CD14-positive monocyte (primary cell): ENCODE measurements around the gene AEN. TPM values are rescaled to one million over a fixed set of nuclear protein-coding genes. Genes with fewer than 3 reads are reported as not detected.

ENCODE experiments used
- DNase-seq, 3 donors: peaks; one replicate each; pipeline ENCODE4 v3.0.0-alpha.2; 2011 to 2022
- H2AFZ ChIP-seq: 2 replicates; pipeline ENCODE4 v1.6.0; 2012; ENCODE audit warnings: mild to moderate bottlenecking, low read depth, low read length, inconsistent platforms; ENCODE audit not compliant: insufficient read depth, poor library complexity, severe bottlenecking
- H3K27ac ChIP-seq, 2 donors: 1 replicate in 1 of 2; 2 replicates in 1 of 2; pipeline ENCODE4 v1.5.1; 2012 to 2013; ENCODE audit warnings: low read length in 2 of 2, control low read depth in 1 of 2, inconsistent platforms in 1 of 2, low read depth in 1 of 2, mild to moderate bottlenecking in 1 of 2
- H3K27me3 ChIP-seq, 2 donors: one replicate each; pipeline versions ENCODE4 v1.6.0 to v1.6.1; 2011 to 2013; ENCODE audit warnings: low read length in 2 of 2; ENCODE audit not compliant: control insufficient read depth in 2 of 2, insufficient read depth in 2 of 2
- H3K36me3 ChIP-seq, 2 donors: replicated peaks in 1 of 2; 1 replicate in 1 of 2; 2 replicates in 1 of 2; pipeline versions ENCODE4 v1.5.1 to v1.6.1; 2012 to 2013; ENCODE audit warnings: low read length in 2 of 2, control low read depth in 1 of 2, inconsistent platforms in 1 of 2, mild to moderate bottlenecking in 1 of 2; ENCODE audit not compliant: insufficient read depth in 2 of 2, control insufficient read depth in 1 of 2
- H3K4me1 ChIP-seq, 2 donors: 1 replicate in 1 of 2; 2 replicates in 1 of 2; pipeline versions ENCODE4 v1.5.1 to v1.6.1; 2012 to 2013; ENCODE audit warnings: low read length in 2 of 2, control low read depth in 1 of 2, inconsistent platforms in 1 of 2, mild to moderate bottlenecking in 1 of 2, moderate library complexity in 1 of 2; ENCODE audit not compliant: insufficient read depth in 2 of 2, control insufficient read depth in 1 of 2
- H3K4me2 ChIP-seq: replicated peaks from 2 replicates; pipeline ENCODE3; 2012; ENCODE audit warnings: low read length, moderate library complexity, mild to moderate bottlenecking; ENCODE audit not compliant: poor library complexity, severe bottlenecking; ENCODE audit errors: extremely low read depth
- H3K4me3 ChIP-seq, 3 experiments: fragments of 200-600 bp in 1 of 3; sonication (generic) in 1 of 3; replicated peaks in 1 of 3; 1 replicate in 2 of 3; 2 replicates in 1 of 3; pipeline ENCODE4 v1.5.1; 2011 to 2013; ENCODE audit warnings: low read length in 3 of 3, mild to moderate bottlenecking in 3 of 3, control low read depth in 2 of 3, low read depth in 2 of 3, inconsistent platforms in 1 of 3, moderate library complexity in 1 of 3
- H3K79me2 ChIP-seq: 2 replicates; pipeline ENCODE4 v1.6.0; 2012; ENCODE audit warnings: mild to moderate bottlenecking, control low read depth, inconsistent platforms, low read length, moderate library complexity; ENCODE audit not compliant: insufficient read depth
- H3K9ac ChIP-seq: 2 replicates; pipeline ENCODE4 v1.6.0; 2017; ENCODE audit warnings: low read length, mild to moderate bottlenecking; ENCODE audit not compliant: insufficient read depth, poor library complexity, severe bottlenecking
- H3K9me3 ChIP-seq, 2 donors: replicated peaks in 1 of 2; 1 replicate in 1 of 2; 2 replicates in 1 of 2; pipeline versions ENCODE4 v1.5.1 to v1.6.1; 2012 to 2013; ENCODE audit warnings: low read length in 2 of 2, control low read depth in 1 of 2; ENCODE audit not compliant: control insufficient read depth in 1 of 2, insufficient read depth in 1 of 2
- H4K20me1 ChIP-seq: 2 replicates; pipeline ENCODE4 v1.6.0; 2012; ENCODE audit warnings: mild to moderate bottlenecking, low read length, control low read depth, moderate library complexity; ENCODE audit not compliant: insufficient read depth
- H3K27ac Mint-ChIP-seq, 7 donors: one replicate each; pipeline ENCODE4 v1.8.0; 2020; ENCODE audit warnings: mild to moderate bottlenecking in 7 of 7, mixed read lengths in 7 of 7, moderate library complexity in 6 of 7, inconsistent platforms in 2 of 7
- H3K27me3 Mint-ChIP-seq, 3 donors: one replicate each; pipeline ENCODE4 v1.8.0; 2021 to 2022; ENCODE audit warnings: low read depth in 3 of 3, mild to moderate bottlenecking in 3 of 3, mixed read lengths in 3 of 3, moderate library complexity in 3 of 3, inconsistent platforms in 1 of 3
- H3K36me3 Mint-ChIP-seq, 2 donors: one replicate each; pipeline ENCODE4 v1.8.0; 2020; ENCODE audit warnings: mixed read lengths in 2 of 2, inconsistent platforms in 1 of 2, mild to moderate bottlenecking in 1 of 2
- H3K4me1 Mint-ChIP-seq: one replicate; pipeline ENCODE4 v1.8.0; 2020; ENCODE audit warnings: mild to moderate bottlenecking, mixed read lengths
- H3K4me3 Mint-ChIP-seq, 2 donors: one replicate each; pipeline ENCODE4 v1.8.0; 2020; ENCODE audit warnings: mild to moderate bottlenecking in 2 of 2, mixed read lengths in 2 of 2, moderate library complexity in 1 of 2
- H3K9me3 Mint-ChIP-seq, 7 donors: one replicate each; pipeline ENCODE4 v1.8.0; 2020 to 2022; ENCODE audit warnings: mixed read lengths in 7 of 7, mild to moderate bottlenecking in 6 of 7, moderate library complexity in 6 of 7, inconsistent platforms in 2 of 7
- WGBS: methylation state at CpG from one replicate; pipeline ENCODE4 v1.1.5; 2013; ENCODE audit warnings: missing lambda C conversion rate; ENCODE audit not compliant: insufficient coverage; 5-methylcytosine and 5-hydroxymethylcytosine counted together
- intact Hi-C, 2 donors: fragments of 100-400 bp; cut with micrococcal nuclease; formaldehyde crosslinking; loops; one replicate each; pipeline versions ENCODE4 v1.15.0 to v1.15.1; 2023
- polyA plus RNA-seq, 3 donors: library from polyadenylated mRNA; depleted of rRNA in 1 of 3; unstranded in 2 of 3; stranded (reverse) in 1 of 3; fragments of 300-500 nt in 2 of 3; fragments of >200 nt in 1 of 3; fragmentation: Illumina TruSeq in 2 of 3; gene quantifications; 1 replicate in 2 of 3; 2 replicates in 1 of 3; pipeline ENCODE4 v1.2.3, GENCODE V29; 2012 to 2021
- TF ChIP-seq, protein P1 (sequence below): fragments of 200-600 bp; IDR thresholded peaks from one replicate; pipeline ENCODE4 v1.8.0; 2022; ENCODE audit warnings: antibody characterized with exemption, mild to moderate bottlenecking

Gene AEN
- polyA plus RNA-seq, 3 donors: 4.6 to 10.7 (median 6.3) TPM

GRCh38 chr15:88658070-88658965 is 37.2 kb downstream of the AEN start:
- Histone ChIP-seq H4K20me1 (no peaks in the 10 kb centered on the region), H2AFZ (no peak overlapping the region), H3K4me2 (no peak overlapping the region), H3K9ac (no peak overlapping the region), H3K79me2 (no peaks in the 10 kb centered on the region), H3K4me3 (no peak overlapping the region), H3K27ac (no peak overlapping the region), H3K4me1 (no peaks in the 10 kb centered on the region), H3K27me3 (no peaks in the 10 kb centered on the region), H3K9me3 (no peaks in the 10 kb centered on the region), H3K36me3 (no peaks in the 10 kb centered on the region)
- peaks cover 2 to 6% (median 4%) of the 10 kb centered on the region in 3 donors for H3K27me3 Mint-ChIP-seq
- TF ChIP-seq, protein P1, sequence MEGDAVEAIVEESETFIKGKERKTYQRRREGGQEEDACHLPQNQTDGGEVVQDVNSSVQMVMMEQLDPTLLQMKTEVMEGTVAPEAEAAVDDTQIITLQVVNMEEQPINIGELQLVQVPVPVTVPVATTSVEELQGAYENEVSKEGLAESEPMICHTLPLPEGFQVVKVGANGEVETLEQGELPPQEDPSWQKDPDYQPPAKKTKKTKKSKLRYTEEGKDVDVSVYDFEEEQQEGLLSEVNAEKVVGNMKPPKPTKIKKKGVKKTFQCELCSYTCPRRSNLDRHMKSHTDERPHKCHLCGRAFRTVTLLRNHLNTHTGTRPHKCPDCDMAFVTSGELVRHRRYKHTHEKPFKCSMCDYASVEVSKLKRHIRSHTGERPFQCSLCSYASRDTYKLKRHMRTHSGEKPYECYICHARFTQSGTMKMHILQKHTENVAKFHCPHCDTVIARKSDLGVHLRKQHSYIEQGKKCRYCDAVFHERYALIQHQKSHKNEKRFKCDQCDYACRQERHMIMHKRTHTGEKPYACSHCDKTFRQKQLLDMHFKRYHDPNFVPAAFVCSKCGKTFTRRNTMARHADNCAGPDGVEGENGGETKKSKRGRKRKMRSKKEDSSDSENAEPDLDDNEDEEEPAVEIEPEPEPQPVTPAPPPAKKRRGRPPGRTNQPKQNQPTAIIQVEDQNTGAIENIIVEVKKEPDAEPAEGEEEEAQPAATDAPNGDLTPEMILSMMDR: no peak
- WGBS: 75% methylated on average over 9 of the region's 13 CpGs
- DNase-seq: no peak
- no peak overlapping the region for H3K27ac Mint-ChIP-seq
- H3K36me3 Mint-ChIP-seq: no peaks in the 10 kb centered on the region
- no peaks in the 10 kb centered on the region for H3K9me3 Mint-ChIP-seq
- intact Hi-C loops: no loop called here
- H3K4me3 Mint-ChIP-seq: no peak overlapping the region
- peaks cover 2% of the 10 kb centered on the region for H3K4me1 Mint-ChIP-seq

- Histone ChIP-seq H4K20me1 (no peaks in the 10 kb centered on the region), H3K36me3 (no peaks in the 10 kb centered on the region), H3K27ac (no peak overlapping the region), H3K4me2 (no peak overlapping the region), H3K9me3 (no peaks in the 10 kb centered on the region), H2AFZ (no peak overlapping the region), H3K4me1 (no peaks in the 10 kb centered on the region), H3K4me3 (no peak overlapping the region), H3K27me3 (no peaks in the 10 kb centered on the region), H3K79me2 (no peaks in the 10 kb centered on the region), H3K9ac (no peak overlapping the region)
- TF ChIP-seq, protein P1: no peak
- no peak for DNase-seq
- Mint-ChIP-seq H3K4me3 (no peak overlapping the region), H3K27me3 (peaks cover 1 to 6% (median 4%) of the 10 kb centered on the region in 3 donors), H3K4me1 (peaks cover 2% of the 10 kb centered on the region), H3K9me3 (no peaks in the 10 kb centered on the region), H3K27ac (peak overlapping the region in 1 of 7 donors; percentile 25), H3K36me3 (no peaks in the 10 kb centered on the region)
- 96% methylated on average over 14 of the region's 18 CpGs for WGBS
- intact Hi-C loops: no loop called here
Observed at GRCh38 chr15:88658972-88659931, 38.1 kb downstream of the AEN start.
